Panc1 (cell line): Measurements from ENCODE around the gene TDRD1. TPM values are rescaled to one million over a fixed set of nuclear protein-coding genes. Genes with fewer than 3 reads are reported as not detected.
"Not testable (repeated sequence)": the region's sequence is repeated elsewhere in the genome, so short reads cannot be mapped to it uniquely, and the experiment has no call there.

Experiments used
- ATAC-seq: fragments of 200-7000 bp; cut with Tn5 transposase; 2 replicates; pipeline ENCODE4 v1.9.1; 2020; ENCODE audit warnings: mild to moderate bottlenecking, moderate library complexity
- BruUV-seq: library from RNA; stranded (reverse); fragments of 400-500 nt; replicated peaks from 2 replicates; lab custom pipeline; 2021; lab: Mats Ljungman, UMichigan
- CTCF ChIA-PET: fragments of 300-600 bp; sonication (Branson Sonifier 250); formaldehyde crosslinking; loops from one replicate; lab custom pipeline; 2022; ENCODE audit warnings: antibody characterized with exemption; lab: Charles Lee
- POLR2A ChIA-PET: fragments of 300-600 bp; sonication (Branson Sonifier 250); formaldehyde crosslinking; loops from one replicate; lab custom pipeline; 2022; ENCODE audit warnings: antibody characterized with exemption; lab: Charles Lee
- DNase-seq: peaks from one replicate; pipeline ENCODE4 v3.0.0-alpha.2; 2010; ENCODE audit warnings: low read depth, low spot score
- H3K27ac ChIP-seq: 2 replicates; pipeline ENCODE4 v1.5.1; 2011; ENCODE audit warnings: mild to moderate bottlenecking, low read length, inconsistent platforms
- H3K27me3 ChIP-seq: fragments of 200-500 bp; sonication (Bioruptor generic); 2 replicates; pipeline ENCODE4 v1.6.0; 2014; ENCODE audit warnings: low read length, inconsistent platforms; ENCODE audit not compliant: control insufficient read depth, insufficient read depth
- H3K36me3 ChIP-seq: fragments of 200-500 bp; sonication (Bioruptor generic); 2 replicates; pipeline ENCODE4 v1.5.1; 2014; ENCODE audit warnings: inconsistent platforms, mild to moderate bottlenecking, low read length, moderate library complexity; ENCODE audit not compliant: control insufficient read depth, insufficient read depth
- H3K4me1 ChIP-seq: 2 replicates; pipeline ENCODE4 v1.5.1; 2011; ENCODE audit warnings: inconsistent platforms, mild to moderate bottlenecking, low read length, moderate library complexity; ENCODE audit not compliant: control insufficient read depth, insufficient read depth
- H3K4me3 ChIP-seq, 2 experiments: 2 replicates each; pipeline ENCODE4 v1.5.1; 2011 to 2012; ENCODE audit warnings: low read depth in 2 of 2, low read length in 2 of 2, mild to moderate bottlenecking in 2 of 2, inconsistent platforms in 1 of 2, moderate library complexity in 1 of 2
- H3K9me3 ChIP-seq: fragments of 200-500 bp; sonication (Bioruptor generic); 2 replicates; pipeline ENCODE4 v1.5.1; 2014; ENCODE audit warnings: low read depth, mild to moderate bottlenecking, inconsistent platforms, low read length, moderate library complexity; ENCODE audit not compliant: control insufficient read depth, insufficient read depth
- POLR2AphosphoS5 ChIP-seq: IDR thresholded peaks from 2 replicates; pipeline ENCODE4 v1.6.1; 2012; ENCODE audit warnings: mild to moderate bottlenecking, low read depth, low read length, moderate library complexity
- SIN3A ChIP-seq: IDR thresholded peaks from 2 replicates; pipeline ENCODE4 v1.6.1; 2012; ENCODE audit warnings: low read depth, mild to moderate bottlenecking, low read length, moderate library complexity, borderline replicate concordance; ENCODE audit not compliant: insufficient read depth
- TCF7L2 ChIP-seq: IDR thresholded peaks from 2 replicates; pipeline ENCODE4 v1.6.1; 2011; ENCODE audit warnings: mild to moderate bottlenecking, low read depth, low read length, inconsistent platforms
- in situ Hi-C: cut with HindIII; loops from 2 replicates; pipeline ENCODE4 v1.10.0; 2016; ENCODE audit warnings: low sequenced_read_pairs, low pct_unique_long_range_greater_than_20kb
- intact Hi-C: fragments of 100-400 bp; cut with micrococcal nuclease; formaldehyde crosslinking; loops from one replicate; pipeline ENCODE4 v1.10.0; 2022; ENCODE audit not compliant: unreplicated experiment
- total RNA-seq: library from RNA; stranded (reverse); gene quantifications from one replicate; pipeline ENCODE4 v1.2.1, GENCODE V29; 2021; ENCODE audit not compliant: unreplicated experiment
- TF ChIP-seq, protein P1 (sequence below): fragments of 450-650 bp; IDR thresholded peaks from 2 replicates; pipeline ENCODE4 v1.5.1; 2017; ENCODE audit warnings: mild to moderate bottlenecking
- TF ChIP-seq, protein P2 (sequence below), 2 experiments: IDR thresholded peaks; 2 replicates each; pipeline ENCODE4 v1.6.1; 2011 to 2012; ENCODE audit warnings: low read depth in 2 of 2, control low read depth in 1 of 2, low read length in 1 of 2, mild to moderate bottlenecking in 1 of 2, moderate library complexity in 1 of 2; ENCODE audit not compliant: insufficient read depth in 1 of 2

Gene TDRD1
- total RNA-seq, 1 experiment from 2014 or later, result not detected

DNA sequence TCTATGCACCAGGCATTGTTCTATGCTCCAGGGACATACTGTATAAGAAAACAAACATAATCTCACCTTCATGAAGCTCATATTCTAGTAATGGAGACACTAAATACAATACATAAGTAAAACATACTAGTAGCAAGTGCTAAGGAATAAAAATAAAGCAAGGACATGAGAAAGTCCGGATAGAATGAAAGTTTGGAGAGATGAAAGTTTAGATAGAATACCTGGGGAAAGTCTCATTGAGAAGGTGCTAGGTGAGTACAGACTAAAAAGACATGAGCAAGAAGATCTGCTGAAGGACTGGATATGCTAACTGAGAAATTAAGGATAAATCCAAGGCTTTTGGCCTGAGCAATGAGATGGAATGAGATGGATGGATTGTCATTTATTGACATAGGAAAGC is 39.1 kb upstream of the TDRD1 start:
- H3K9me3 ChIP-seq, result no peaks in the 10 kb centered on the region
- DNase-seq (no peak), ATAC-seq (no peak)
- TF ChIP-seq SIN3A (no peak), POLR2AphosphoS5 (no peak), TCF7L2 (no peak)
- TF ChIP-seq, protein P1, sequence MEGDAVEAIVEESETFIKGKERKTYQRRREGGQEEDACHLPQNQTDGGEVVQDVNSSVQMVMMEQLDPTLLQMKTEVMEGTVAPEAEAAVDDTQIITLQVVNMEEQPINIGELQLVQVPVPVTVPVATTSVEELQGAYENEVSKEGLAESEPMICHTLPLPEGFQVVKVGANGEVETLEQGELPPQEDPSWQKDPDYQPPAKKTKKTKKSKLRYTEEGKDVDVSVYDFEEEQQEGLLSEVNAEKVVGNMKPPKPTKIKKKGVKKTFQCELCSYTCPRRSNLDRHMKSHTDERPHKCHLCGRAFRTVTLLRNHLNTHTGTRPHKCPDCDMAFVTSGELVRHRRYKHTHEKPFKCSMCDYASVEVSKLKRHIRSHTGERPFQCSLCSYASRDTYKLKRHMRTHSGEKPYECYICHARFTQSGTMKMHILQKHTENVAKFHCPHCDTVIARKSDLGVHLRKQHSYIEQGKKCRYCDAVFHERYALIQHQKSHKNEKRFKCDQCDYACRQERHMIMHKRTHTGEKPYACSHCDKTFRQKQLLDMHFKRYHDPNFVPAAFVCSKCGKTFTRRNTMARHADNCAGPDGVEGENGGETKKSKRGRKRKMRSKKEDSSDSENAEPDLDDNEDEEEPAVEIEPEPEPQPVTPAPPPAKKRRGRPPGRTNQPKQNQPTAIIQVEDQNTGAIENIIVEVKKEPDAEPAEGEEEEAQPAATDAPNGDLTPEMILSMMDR, result no peak
- TF ChIP-seq, protein P2, sequence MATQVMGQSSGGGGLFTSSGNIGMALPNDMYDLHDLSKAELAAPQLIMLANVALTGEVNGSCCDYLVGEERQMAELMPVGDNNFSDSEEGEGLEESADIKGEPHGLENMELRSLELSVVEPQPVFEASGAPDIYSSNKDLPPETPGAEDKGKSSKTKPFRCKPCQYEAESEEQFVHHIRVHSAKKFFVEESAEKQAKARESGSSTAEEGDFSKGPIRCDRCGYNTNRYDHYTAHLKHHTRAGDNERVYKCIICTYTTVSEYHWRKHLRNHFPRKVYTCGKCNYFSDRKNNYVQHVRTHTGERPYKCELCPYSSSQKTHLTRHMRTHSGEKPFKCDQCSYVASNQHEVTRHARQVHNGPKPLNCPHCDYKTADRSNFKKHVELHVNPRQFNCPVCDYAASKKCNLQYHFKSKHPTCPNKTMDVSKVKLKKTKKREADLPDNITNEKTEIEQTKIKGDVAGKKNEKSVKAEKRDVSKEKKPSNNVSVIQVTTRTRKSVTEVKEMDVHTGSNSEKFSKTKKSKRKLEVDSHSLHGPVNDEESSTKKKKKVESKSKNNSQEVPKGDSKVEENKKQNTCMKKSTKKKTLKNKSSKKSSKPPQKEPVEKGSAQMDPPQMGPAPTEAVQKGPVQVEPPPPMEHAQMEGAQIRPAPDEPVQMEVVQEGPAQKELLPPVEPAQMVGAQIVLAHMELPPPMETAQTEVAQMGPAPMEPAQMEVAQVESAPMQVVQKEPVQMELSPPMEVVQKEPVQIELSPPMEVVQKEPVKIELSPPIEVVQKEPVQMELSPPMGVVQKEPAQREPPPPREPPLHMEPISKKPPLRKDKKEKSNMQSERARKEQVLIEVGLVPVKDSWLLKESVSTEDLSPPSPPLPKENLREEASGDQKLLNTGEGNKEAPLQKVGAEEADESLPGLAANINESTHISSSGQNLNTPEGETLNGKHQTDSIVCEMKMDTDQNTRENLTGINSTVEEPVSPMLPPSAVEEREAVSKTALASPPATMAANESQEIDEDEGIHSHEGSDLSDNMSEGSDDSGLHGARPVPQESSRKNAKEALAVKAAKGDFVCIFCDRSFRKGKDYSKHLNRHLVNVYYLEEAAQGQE (IDR thresholded peaks at IDR 0.05; ENCODE audit: insufficient read depth in 1 of 2, low read depth in 2 of 2, low read length in 1 of 2), result no peak
- ChIA-PET CTCF (no interaction called here), POLR2A (no interaction called here)
- no peak overlapping the region for H3K27ac ChIP-seq
- intact Hi-C loops, result no loop called here
- no peak overlapping the region for H3K4me3 ChIP-seq
- BruUV-seq, result no TSS peak
- in situ Hi-C loops, result no loop called here
- H3K4me1 ChIP-seq, result no peaks in the 10 kb centered on the region
- peaks cover 9% of the 10 kb centered on the region; the same call in 1 of the 2 replicates for H3K36me3 ChIP-seq
- H3K27me3 ChIP-seq, result no peaks in the 10 kb centered on the region

DNA sequence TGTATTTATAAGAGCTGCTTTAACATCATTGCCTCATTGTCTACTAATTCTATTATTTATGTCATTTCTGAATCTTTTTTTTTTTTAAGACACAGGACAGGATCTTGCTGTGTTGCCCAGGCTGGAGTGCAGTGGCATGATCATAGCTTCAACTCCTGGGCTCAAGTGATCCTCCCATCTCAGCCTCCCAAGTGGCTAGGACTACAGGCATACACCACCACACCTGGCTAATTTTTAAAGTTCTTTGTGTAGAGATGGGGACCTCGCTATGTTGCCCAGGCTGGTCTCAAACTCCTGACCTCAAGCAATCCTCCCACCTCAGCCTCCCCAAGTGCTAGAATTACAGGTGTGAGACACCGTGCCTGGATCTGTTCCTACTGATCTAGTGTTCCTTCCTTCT is 38.3 kb upstream of the TDRD1 start:
- H3K4me3 ChIP-seq, POLR2A ChIA-PET, H3K4me1 ChIP-seq, CTCF ChIA-PET, H3K27ac ChIP-seq, in situ Hi-C loops, H3K27me3 ChIP-seq, H3K9me3 ChIP-seq, BruUV-seq, ATAC-seq, intact Hi-C loops, DNase-seq, H3K36me3 ChIP-seq: not testable (repeated sequence)

- no peaks in the 10 kb centered on the region for H3K4me1 ChIP-seq
- no peak for TF ChIP-seq TCF7L2
- BruUV-seq, result no TSS peak
- no peak for ATAC-seq
- no peak overlapping the region for H3K27ac ChIP-seq
- no peak for DNase-seq
- in situ Hi-C loops (no loop called here), intact Hi-C loops (no loop called here)
- ChIA-PET CTCF (no interaction called here), POLR2A (no interaction called here)
- H3K4me3 ChIP-seq, result no peak overlapping the region
- no peaks in the 10 kb centered on the region for H3K27me3 ChIP-seq
- H3K9me3 ChIP-seq, result no peaks in the 10 kb centered on the region
- H3K36me3 ChIP-seq, result peaks cover 4% of the 10 kb centered on the region; the same call in 1 of the 2 replicates
These were observed 37.1 kb upstream of the TDRD1 start for GRCh38 chr10:114142018-114142417.
